ENCODE results near the gene COL8A2.

COL8A2 gene

DNA sequence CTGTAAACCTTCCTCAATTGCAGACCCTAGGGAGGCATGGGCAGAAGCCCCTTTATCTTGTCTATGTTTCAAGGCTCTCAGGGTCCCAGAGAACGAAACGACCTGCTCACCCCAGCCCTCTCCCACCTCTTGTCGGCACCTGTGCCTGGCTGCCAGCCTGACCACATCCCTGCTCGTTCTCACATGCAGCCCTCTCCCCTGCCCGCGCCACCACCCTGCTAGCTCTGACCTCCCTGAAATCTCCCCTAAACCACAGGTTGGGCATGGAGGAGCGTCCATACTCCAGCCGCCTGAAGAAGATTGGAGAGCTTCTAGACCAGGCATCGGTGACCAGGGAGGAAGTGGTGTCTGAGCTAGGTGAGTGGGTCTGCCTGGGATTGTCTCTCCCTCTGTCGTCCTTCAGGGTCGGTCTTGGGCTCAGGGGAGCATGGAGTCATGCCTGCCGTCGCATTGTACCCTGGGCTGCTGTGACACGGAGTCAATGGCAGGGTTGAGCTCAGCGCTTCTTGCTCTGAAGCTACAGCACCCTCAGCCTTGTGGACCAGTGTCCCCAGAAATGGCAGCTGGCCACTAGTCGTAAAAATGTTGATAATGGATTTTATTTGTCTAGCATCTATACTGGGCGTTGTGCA, 32.7 kb downstream of the COL8A2 start:
- no peak for DNase-seq

- no peak for DNase-seq
Observed at GRCh38 chr1:36091698-36092097, 33.3 kb downstream of the COL8A2 start.

DNA sequence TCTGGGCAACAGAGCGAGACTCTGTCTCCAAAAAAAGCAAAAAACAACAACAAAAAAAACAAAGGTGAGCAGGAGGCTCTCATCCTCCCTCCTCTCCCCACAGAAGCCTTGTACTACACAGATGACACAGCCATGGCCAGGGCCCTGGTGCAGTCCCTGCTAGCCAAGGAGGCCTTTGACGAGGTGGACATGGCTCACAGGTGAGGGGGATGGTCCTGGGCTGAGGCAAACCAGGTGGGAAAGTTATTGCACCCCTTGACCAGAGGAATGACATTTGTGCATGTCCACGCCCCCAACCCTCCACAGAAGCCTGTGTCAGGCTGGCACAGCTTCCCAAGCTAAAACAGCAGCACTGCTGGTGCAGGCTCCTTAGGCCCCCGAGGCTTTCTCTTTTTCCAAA, 33.9 kb downstream of the COL8A2 start:
- no peak for DNase-seq

DNA sequence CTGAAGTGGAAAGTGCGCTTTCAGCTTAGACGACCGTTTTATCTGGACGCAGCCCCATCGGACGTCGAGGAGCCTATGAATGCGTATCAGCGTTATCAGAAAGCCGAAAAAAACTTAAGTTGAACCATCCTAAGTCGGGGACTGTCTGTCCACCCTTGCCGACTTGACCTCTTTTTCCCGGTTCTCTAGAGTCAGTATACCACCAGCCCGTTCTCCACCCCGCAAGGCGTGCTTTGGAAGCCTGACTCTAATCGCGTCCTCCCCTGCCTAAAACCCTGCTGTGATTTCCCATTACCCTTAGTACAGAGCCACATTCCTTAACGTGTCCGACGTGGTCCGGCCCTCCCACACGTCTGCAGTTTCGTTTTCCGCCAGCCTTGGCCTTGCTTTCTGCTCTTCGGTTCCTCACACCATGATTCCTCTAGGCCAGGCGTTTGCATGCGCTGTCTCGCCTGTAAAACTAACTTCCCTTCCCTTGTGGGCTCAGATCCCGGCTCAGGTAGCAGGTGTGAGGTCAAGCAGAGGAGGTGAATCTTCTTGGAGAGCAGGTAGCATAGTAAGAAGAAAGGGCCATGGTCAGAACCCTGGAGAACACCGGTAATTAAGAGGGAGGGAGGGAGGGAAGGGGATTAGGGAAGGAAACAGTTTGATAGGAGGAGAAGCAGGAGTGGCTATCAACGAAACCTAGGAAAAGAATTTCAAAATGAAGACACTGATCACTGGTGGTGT, 35.5 kb downstream of the COL8A2 start:
- DNase-seq, result no peak

DNA sequence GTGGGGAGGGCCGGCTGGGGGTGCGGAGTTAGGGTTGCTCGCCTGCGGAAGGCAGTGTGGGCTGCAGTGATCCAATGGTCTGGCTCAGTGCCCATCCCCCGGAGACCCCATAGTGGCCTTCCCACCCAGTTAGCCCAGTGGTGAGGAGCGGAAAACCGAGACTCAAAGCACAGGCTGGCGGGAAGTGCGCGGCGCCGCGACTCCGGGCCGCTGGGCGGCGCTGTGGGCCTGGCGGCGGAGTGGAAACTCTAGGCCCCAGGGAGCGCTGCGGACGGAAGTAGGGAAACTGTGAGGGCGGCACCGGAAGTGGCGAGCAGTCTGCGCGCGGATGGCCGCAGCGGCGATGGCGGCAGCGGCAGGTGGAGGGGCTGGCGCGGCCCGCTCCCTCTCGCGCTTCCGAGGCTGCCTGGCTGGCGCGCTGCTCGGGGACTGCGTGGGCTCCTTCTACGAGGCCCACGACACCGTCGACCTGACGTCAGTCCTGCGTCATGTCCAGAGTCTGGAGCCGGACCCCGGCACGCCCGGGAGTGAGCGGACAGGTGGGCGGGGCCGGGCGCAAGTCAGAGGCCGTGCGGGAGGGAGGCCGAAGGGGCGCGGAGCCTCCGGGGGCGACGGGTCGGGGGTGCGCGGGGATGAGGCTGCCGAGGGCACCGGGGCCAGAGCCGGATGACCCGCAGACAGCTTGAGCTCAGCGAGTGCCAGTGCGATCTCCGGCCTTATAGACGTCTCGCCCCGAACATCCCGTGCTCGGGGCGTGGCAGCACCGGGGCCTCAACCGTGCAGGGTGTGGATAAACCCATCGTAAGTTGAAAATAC, 36.2 kb downstream of the COL8A2 start, which contains the start of gene ADPRS:
ADPRS (plus strand) TSS at position 316 of the 816 bp plus-strand sequence; CDS start at position 329, 13 bp downstream.
- peak in 54 of 56 donors; percentile 43 to 91 (median 79) for DNase-seq

DNA sequence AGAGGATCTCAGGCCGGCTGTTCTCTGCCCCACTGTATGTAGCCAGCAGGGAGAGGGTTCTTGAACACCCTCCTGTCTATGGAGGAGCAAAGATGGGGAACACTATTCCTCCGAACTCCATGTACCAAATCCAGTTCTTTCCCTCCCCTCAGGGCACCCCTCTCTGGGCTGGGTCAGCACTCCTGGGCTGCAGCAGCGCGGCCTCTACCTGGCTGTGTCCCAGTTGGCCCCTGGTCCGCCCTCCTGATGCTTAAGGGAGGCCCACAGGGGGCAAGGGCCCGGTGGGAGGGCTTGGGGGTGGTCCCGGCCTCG, 36.8 kb downstream of the COL8A2 start:
- no peak for DNase-seq

DNA sequence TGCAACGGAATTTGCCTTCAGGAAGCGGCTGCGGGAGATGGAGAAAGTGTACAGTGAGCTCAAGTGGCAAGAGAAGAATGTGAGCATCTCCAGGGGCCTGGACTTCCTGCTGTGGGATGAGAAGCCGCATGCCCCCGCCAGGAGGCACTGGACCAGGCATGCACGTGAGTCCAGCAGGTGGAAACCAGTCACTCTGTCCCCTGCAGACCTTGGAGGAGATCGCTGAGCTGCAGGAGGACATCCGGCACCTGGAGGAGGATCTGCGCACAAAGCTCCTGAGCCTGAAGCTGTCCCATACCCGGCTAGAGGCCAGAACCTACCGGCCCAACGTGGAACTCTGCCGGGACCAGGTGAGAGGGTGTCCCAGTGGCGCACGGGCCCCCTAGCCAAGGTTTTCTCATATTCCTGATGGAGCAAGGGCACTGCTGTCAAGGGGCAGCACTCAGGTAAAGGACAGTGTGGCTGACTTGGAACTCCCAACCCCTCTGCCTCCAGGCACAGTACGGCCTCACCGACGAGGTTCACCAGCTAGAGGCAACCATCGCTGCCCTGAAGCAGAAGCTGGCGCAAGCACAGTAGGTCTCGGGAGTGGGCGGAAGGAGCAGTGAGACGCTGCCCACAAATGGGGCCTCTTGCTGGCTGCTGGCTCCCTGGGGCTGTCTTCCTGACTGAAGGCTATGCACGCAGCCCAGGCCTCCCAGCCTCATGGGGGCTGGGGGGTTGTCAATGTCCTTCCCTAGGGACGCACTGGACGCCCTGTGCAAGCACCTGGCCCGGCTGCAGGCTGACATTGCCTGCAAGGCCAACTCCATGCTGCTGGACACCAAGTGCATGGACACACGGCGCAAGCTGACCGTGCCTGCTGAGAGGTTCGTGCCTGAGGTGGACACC, 37.5 kb downstream of the COL8A2 start:
- no peak for DNase-seq

DNA sequence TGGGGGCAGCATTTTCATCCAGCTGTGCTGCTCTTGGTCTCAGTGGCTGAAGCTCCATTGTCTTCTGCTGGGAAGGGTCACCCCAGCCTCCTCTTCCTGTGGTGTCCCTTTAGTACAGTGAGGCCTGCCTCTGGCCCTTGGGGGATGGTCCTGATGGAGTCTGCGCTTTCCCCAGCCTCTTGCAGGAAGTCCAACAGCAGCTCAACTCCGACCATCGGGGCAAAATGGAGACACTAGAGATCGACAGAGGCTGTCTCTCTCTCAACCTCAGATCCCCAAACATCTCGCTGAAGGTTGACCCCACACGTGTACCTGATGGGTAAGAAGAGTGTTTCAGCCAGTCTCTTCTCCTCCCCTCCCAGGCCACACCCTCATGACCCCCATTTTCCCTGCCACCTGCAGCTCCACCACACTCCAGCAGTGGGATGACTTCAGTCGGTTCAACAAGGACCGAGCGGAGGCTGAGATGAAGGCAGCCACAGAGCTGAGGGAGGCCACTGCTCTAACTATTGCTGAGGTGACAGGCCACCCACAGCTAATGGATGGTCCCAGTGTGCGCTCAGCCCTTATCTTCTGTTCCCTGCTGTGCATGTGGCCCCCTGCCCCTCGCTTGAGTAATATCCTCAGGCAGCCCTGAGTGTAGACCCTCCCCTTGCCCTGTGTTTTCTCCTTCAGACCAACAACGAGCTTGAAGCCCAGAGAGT, 38.3 kb downstream of the COL8A2 start:
- no peak for DNase-seq

- DNase-seq, result no peak
Observed at GRCh38 chr1:36085686-36086526, 39.1 kb downstream of the COL8A2 start.

GRCh38 chr1:36085126-36085525, 39.9 kb downstream of the COL8A2 start:
- DNase-seq, result no peak

DNA sequence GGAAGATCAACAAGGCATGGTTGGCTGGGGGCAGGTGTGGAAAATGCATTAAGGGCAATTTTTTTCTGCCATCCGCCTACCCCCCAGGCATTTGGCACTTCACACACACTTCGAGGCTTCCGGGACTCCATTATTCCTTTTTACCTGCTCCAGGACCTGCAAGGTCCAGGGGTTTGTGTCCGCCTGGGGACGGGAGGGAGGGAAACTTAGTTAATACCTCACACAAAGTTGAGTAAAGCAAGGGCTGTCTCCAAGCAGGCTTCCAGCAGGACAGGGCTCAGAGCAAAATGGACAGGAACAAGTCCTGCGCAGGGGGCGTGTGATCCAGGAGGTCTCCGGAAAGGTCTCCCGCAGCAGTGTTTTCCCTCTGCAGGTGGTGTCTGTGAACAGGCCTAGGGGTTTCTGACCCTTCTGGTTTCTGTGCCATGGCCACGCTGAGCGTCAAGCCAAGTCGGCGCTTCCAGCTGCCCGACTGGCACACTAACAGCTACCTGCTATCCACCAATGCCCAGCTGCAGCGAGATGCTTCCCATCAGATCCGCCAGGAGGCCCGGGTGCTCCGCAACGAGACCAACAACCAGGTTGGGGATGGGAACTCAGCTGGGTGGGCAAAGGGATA, 40.4 kb downstream of the COL8A2 start:
- peak in 2 of 56 donors; percentile 31 to 45 for DNase-seq

DNA sequence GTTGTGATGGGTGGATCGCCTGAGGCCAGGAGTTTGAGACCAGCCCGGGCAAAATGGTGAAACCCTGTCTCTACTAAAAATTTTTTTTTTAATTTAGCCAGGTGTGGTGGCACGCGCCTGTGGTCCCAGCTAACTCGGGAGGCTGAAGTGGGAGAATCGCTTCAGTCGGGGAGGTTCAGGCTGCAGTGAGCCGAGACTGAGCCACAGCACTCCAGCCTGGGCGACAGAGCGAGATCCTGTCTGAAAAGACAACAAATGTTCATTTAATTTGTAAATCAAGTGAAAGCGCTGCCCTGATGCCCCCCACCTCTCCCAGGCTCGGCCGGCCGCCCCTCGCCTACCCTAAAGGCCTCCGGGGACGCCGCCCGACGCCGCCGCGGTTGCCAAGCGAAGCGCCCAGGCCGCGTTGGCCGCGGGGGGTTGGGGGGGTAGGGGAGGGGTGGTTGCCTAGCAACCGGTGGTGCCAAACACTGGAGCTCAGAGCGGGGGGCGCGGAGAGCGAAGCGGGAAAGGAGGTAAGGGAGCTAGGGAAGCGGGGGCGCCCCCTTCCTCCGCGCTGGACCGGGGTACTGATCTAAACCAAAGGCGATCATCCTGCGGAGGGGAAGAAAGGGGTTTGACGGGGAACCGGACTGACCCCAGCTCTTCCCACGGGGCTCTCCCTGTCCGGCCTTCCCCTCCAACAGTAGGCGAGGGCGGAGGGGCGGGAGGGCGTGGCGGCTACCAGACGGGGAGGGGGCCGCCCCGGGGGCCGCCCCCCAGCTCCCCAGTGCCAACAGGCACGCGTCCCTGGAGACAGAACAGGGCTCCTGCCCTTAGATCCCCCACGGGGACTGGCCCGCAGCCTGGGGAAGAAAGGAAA, 41.2 kb downstream of the COL8A2 start, which contains the start of gene TEKT2:
TEKT2 (plus strand) TSS at position 460 of the 862 bp plus-strand sequence. CDS start 828 bp downstream, outside the sequence.
- DNase-seq, result peak in 46 of 56 donors; percentile 10 to 86 (median 55)

GRCh38 chr1:36083219-36083618, 41.8 kb downstream of the COL8A2 start:
- no peak for DNase-seq

- no peak for DNase-seq
Observed at GRCh38 chr1:36081926-36082485, 43.0 kb downstream of the COL8A2 start.

DNA sequence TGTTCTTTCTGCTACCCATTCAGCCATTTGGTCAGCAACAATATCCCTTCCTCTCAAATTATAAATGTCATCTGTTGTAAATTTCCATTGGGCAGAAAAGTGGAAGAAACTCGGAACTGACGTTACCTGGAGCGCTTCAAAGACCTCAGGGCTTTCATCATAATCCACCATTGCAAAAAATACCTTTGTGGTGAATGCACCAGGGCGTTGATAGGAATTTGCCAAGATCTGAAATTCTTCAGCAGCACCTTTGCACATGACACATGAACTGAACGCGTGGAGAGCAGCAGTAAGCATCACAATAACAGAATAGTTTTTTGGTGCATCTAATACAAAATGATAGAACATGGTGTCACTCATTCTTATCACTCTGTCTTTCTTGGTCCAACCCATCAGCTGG, 44.2 kb downstream of the COL8A2 start:
- DNase-seq, result no peak

DNA sequence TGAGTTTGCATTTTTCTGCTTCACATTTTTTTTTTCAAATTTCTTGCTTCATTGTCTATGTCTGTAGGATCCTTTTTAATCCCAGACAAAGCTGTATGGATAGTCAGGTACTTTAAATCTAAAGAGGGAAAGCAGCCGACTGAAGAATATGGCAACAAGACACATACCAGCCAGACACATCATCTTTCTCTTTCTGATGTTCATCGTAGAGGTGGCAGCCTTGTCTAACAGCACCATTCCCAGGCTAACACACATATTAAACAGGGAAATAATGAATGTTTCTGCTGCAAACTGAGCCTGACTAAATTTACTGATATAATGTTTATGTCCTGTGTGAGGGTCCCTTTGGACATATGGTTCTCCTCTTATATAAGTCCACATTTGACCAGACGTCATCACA, 44.8 kb downstream of the COL8A2 start:
- no peak for DNase-seq

GRCh38 chr1:36076979-36077573, 47.9 kb downstream of the COL8A2 start:
- no peak for DNase-seq
